Right lobe of liver (tissue), 6 donors: ENCODE measurements around the gene DMPK. TPM values are rescaled to one million over a fixed set of nuclear protein-coding genes. Genes with fewer than 3 reads are reported as not detected.

Experiments used
- ATAC-seq, 4 donors: fragments of 200-7000 bp; cut with Tn5 transposase; one replicate each; pipeline ENCODE4 v1.9.1; 2020; ENCODE audit warnings: mild to moderate bottlenecking in 4 of 4, moderate library complexity in 4 of 4
- DNase-seq, 3 donors: peaks; one replicate each; pipeline ENCODE4 v3.0.0-alpha.2; 2020
- H3K27ac ChIP-seq, 3 donors: fragments of 200-600 bp; one replicate each; pipeline ENCODE4 v1.8.0; 2022
- H3K27me3 ChIP-seq, 2 donors: fragments of 200-600 bp; one replicate each; pipeline ENCODE4 v1.8.0; 2022
- H3K36me3 ChIP-seq, 4 donors: fragments of 200-600 bp; sonication (generic) in 1 of 4; one replicate each; pipeline versions ENCODE4 v1.5.1 to v1.8.0; 2017 to 2022; ENCODE audit warnings: control low read depth in 1 of 4
- H3K4me1 ChIP-seq, 4 donors: fragments of 200-600 bp; sonication (generic) in 1 of 4; one replicate each; pipeline versions ENCODE4 v1.5.1 to v1.8.0; 2017 to 2022; ENCODE audit warnings: control low read depth in 1 of 4
- H3K4me3 ChIP-seq, 3 donors: fragments of 200-600 bp; one replicate each; pipeline ENCODE4 v1.8.0; 2022
- H3K9me3 ChIP-seq, 4 donors: fragments of 200-600 bp; sonication (generic) in 1 of 4; one replicate each; pipeline versions ENCODE4 v1.5.1 to v1.8.0; 2017 to 2022; ENCODE audit warnings: control low read depth in 1 of 4
- CTCF ChIP-seq, 4 donors: fragments of 200-600 bp in 3 of 4; fragments of 450-650 bp in 1 of 4; IDR thresholded peaks; one replicate each; pipeline versions ENCODE4 v1.5.1 to v1.8.0; 2016 to 2022; ENCODE audit warnings: antibody characterized with exemption in 4 of 4, mild to moderate bottlenecking in 2 of 4
- POLR2A ChIP-seq: fragments of 450-650 bp; IDR thresholded peaks from one replicate; pipeline ENCODE4 v1.6.1; 2017; ENCODE audit warnings: antibody characterized with exemption, mild to moderate bottlenecking
- WGBS: methylation state at CpG from one replicate; pipeline ENCODE4 v1.1.6; 2018; ENCODE audit warnings: low coverage, low lambda C conversion rate; ENCODE audit not compliant: insufficient coverage; ENCODE audit errors: missing lambda C conversion rate; 5-methylcytosine and 5-hydroxymethylcytosine counted together
- intact Hi-C, 2 donors: fragments of 100-400 bp; cut with DNase I; formaldehyde crosslinking; loops; one replicate each; pipeline versions ENCODE4 v1.11.2 to v1.14.1; 2022
- total RNA-seq, 6 experiments: library from RNA; depleted of rRNA in 2 of 6; stranded (reverse); fragments of >200 nt in 2 of 6; fragmentation: NEBNext Ultra II Directional in 3 of 6; extraction: Animal tissue kit (Norgen Biotek cat#: 25700) in 3 of 6; gene quantifications; one replicate each; pipeline versions ENCODE4 v1.1.0 to v1.2.4, GENCODE V29; 2016 to 2023
- donor health status: DM: no; HTN: yes; CAD: no.
- donor health status: DM: no; HTN: no; CAD: no.
- donor health status: DM: no; HTN: no; CAD: no.
- donor health status: DM: no; HTN: yes; CAD: no.
- donor health status: DM: no; HTN: yes; CAD: no.

The DMPK gene
- total RNA-seq, 6 experiments from 2014 or later, result 4.3 to 14.9 (median 8.7) TPM

DNA sequence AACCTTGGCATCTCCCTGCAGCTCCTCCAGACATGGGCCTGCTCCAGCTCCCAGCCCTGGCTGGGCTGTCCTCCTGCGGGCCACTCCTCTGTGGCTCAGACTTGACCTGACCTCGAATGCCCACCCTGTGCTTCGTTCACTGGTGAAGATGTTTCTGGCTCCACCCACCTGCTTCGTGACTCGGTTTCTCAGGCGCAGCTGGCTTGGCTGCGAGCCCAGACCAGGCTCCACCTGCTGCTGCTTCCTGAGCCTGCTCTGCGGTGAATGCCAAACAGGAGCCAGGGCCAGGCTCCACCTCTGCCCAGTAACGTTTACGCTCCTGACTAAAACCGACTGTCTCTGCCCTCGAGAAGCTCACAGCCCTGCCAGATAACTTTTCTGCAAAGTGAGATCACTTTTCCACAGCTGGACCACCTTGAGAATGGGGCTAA is 41.8 kb upstream of the DMPK start:
- H3K36me3 ChIP-seq, result peaks cover 0 to 61% (median 30%) of the 10 kb centered on the region in 4 donors
- WGBS, result 33% methylated on average over 1 of the region's 12 CpGs
- TF ChIP-seq POLR2A (no peak), CTCF (IDR thresholded peaks at IDR 0.05) (no peak)
- ATAC-seq (no peak), DNase-seq (no peak)
- intact Hi-C loops, result loop anchor here in 1 of 2 donors (10.0 kb wide), 1 partner anchor 191 kb away; no protein-coding TSS in a partner anchor
- no peaks in the 10 kb centered on the region for H3K4me1 ChIP-seq
- no peaks in the 10 kb centered on the region for H3K9me3 ChIP-seq
- no peak overlapping the region for H3K27ac ChIP-seq
- H3K27me3 ChIP-seq, result no peaks in the 10 kb centered on the region
- H3K4me3 ChIP-seq, result no peak overlapping the region

- intact Hi-C loops, result loop anchor here in 1 of 2 donors (10.0 kb wide), 1 partner anchor 192 kb away; no protein-coding TSS in a partner anchor
- ATAC-seq (no peak), DNase-seq (no peak)
- H3K27me3 ChIP-seq, result no peaks in the 10 kb centered on the region
- peaks cover 0 to 52% (median 23%) of the 10 kb centered on the region in 4 donors for H3K36me3 ChIP-seq
- no peak overlapping the region for H3K27ac ChIP-seq
- H3K9me3 ChIP-seq, result no peaks in the 10 kb centered on the region
- 96% methylated on average over 8 of the region's 12 CpGs for WGBS
- no peak for TF ChIP-seq POLR2A
- no peak for TF ChIP-seq CTCF (IDR thresholded peaks at IDR 0.05)
- no peaks in the 10 kb centered on the region for H3K4me1 ChIP-seq
- H3K4me3 ChIP-seq, result no peak overlapping the region
Measured at GRCh38 chr19:45823182-45823581, 40.9 kb upstream of the DMPK start.

DNA sequence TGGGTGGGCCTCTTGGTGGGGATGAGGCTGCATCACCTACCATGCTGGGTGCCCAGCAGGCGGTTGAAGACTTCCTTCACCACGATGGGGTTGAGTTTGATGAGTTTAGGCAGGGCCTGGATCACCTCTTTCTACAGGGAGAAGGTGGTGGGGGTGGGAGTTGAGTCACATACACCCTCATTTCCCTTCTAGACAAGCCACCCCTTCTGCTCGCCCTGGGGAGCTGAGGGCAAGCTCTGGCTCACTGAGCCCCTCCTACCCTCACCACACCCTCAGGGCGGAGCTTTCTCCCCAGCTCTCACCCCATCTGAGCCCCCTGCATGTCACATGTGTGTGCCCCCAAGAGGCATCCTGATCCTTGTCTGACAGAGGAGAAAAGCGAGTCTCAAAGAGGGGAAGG is 40.4 kb upstream of the DMPK start:
- TF ChIP-seq POLR2A (no peak), CTCF (IDR thresholded peaks at IDR 0.05) (no peak)
- ATAC-seq (no peak), DNase-seq (no peak)
- Histone ChIP-seq H3K36me3 (peaks cover 0 to 47% (median 20%) of the 10 kb centered on the region in 4 donors), H3K27ac (no peak overlapping the region), H3K4me3 (no peak overlapping the region), H3K9me3 (no peaks in the 10 kb centered on the region), H3K4me1 (no peaks in the 10 kb centered on the region), H3K27me3 (no peaks in the 10 kb centered on the region)
- WGBS, result no CpG with 5 or more reads among the region's 5 CpGs
- intact Hi-C loops, result loop anchor here in 1 of 2 donors (10.0 kb wide), 1 partner anchor 192 kb away; no protein-coding TSS in a partner anchor

DNA sequence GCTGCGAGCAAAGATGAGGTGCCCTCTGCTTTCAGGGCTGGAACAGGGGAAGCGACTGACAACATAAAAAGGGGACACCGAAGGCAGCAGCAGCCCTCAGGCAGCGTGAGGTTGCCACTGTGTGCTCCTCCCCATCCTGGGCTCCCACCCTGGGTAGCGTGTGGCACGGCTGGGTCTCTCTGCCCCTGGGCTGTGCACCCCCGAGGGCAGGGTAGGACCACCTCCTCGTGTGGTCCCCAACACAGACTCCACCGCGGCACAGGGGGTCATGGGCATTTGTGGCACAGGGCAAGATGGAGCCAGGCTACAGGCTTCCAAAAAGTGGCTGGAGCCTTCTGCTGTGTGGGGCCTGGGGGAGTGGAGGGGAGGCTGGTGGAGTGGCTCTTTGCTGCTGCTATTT is 39.3 kb upstream of the DMPK start:
- peaks cover 0 to 37% (median 17%) of the 10 kb centered on the region in 4 donors for H3K36me3 ChIP-seq
- TF ChIP-seq POLR2A (no peak), CTCF (IDR thresholded peaks at IDR 0.05) (no peak)
- WGBS, result 70% methylated on average over 2 of the region's 10 CpGs

More for the DNA sequence above, 39.3 kb upstream of the DMPK start:
- Histone ChIP-seq H3K27ac (no peak overlapping the region), H3K9me3 (no peaks in the 10 kb centered on the region), H3K4me1 (no peaks in the 10 kb centered on the region), H3K27me3 (no peaks in the 10 kb centered on the region), H3K4me3 (no peak overlapping the region)
- intact Hi-C loops, result loop anchor here in 1 of 2 donors (10.0 kb wide), 1 partner anchor 193 kb away; no protein-coding TSS in a partner anchor
- ATAC-seq, result no peak
- DNase-seq, result no peak
